Measurements from ENCODE around the gene PACS1.

The PACS1 gene

GRCh38 chr11:66115638-66116301, 45.7 kb downstream of the PACS1 start:
- DNase-seq (ENCODE audit: insufficient read length, low spot score) (no peak), FAIRE-seq (no peak)
- no peak for TF ChIP-seq CTCF (IDR thresholded peaks at IDR 0.05; ENCODE audit: insufficient read depth, missing control alignments)

- TF ChIP-seq CTCF (IDR thresholded peaks at IDR 0.05; ENCODE audit: insufficient read depth, missing control alignments) = no peak
- FAIRE-seq = no peak
- no peak for DNase-seq (ENCODE audit: insufficient read length, low spot score)
Measured at GRCh38 chr11:66116576-66117361, 46.7 kb downstream of the PACS1 start.

GRCh38 chr11:66118847-66119246, 48.8 kb downstream of the PACS1 start:
- no peak for DNase-seq (ENCODE audit: insufficient read length, low spot score)
- TF ChIP-seq CTCF (IDR thresholded peaks at IDR 0.05; ENCODE audit: insufficient read depth, missing control alignments) = no peak
- no peak for FAIRE-seq

GRCh38 chr11:66119348-66120133, 49.5 kb downstream of the PACS1 start:
- FAIRE-seq = no peak

GRCh38 chr11:66121466-66121865, 51.4 kb downstream of the PACS1 start:
- FAIRE-seq = no peak
- TF ChIP-seq CTCF (IDR thresholded peaks at IDR 0.05; ENCODE audit: insufficient read depth, missing control alignments) = no peak
- DNase-seq (ENCODE audit: insufficient read length, low spot score) = no peak

More at GRCh38 chr11:66119348-66120133, 49.5 kb downstream of the PACS1 start:
- no peak for TF ChIP-seq CTCF (IDR thresholded peaks at IDR 0.05; ENCODE audit: insufficient read depth, missing control alignments)
- no peak for DNase-seq (ENCODE audit: insufficient read length, low spot score)

- TF ChIP-seq CTCF (IDR thresholded peaks at IDR 0.05; ENCODE audit: insufficient read depth, missing control alignments) = no peak
- DNase-seq (ENCODE audit: insufficient read length, low spot score) (no peak), FAIRE-seq (no peak)
Measured at GRCh38 chr11:66123902-66124301, 53.8 kb downstream of the PACS1 start.

All from D721Med (cell line).